Fibroblast of villous mesenchyme (primary cell): ENCODE data around the gene MINDY3. TPM values are rescaled to one million over a fixed set of nuclear protein-coding genes. Genes with fewer than 3 reads are reported as not detected.
"Not testable (repeated sequence)": the region's sequence is repeated elsewhere in the genome, so short reads cannot be mapped to it uniquely, and the experiment has no call there.

Experiments
- DNase-seq: peaks from one replicate; pipeline ENCODE4 v3.0.0-alpha.2; 2010; ENCODE audit warnings: low read depth
- H3K4me3 ChIP-seq: 2 replicates; pipeline ENCODE4 v1.5.1; 2011; ENCODE audit warnings: low read depth, mild to moderate bottlenecking, low read length
- CTCF ChIP-seq: IDR thresholded peaks from 2 replicates; pipeline ENCODE4 v1.5.1; 2012; ENCODE audit warnings: low read depth, mild to moderate bottlenecking, low read length; ENCODE audit not compliant: insufficient read depth
- total RNA-seq: library from RNA; depleted of rRNA; stranded (reverse); fragments of >200 nt; gene quantifications from 2 replicates; pipeline ENCODE4 v1.2.3, GENCODE V29; 2012

MINDY3 gene
- total RNA-seq, 1 donor, result 39.7 TPM

GRCh38 chr10:15764892-15765454 lies 95.3 kb downstream of the MINDY3 start:
- DNase-seq, result no peak
- TF ChIP-seq CTCF, result no peak
- H3K4me3 ChIP-seq, result no peak overlapping the region

GRCh38 chr10:15763006-15763405 lies 97.3 kb downstream of the MINDY3 start:
- DNase-seq, result no peak
- TF ChIP-seq CTCF, result no peak
- no peak overlapping the region for H3K4me3 ChIP-seq

- not testable (repeated sequence) for H3K4me3 ChIP-seq, DNase-seq
Observed at GRCh38 chr10:15762239-15762638, 98.1 kb downstream of the MINDY3 start.

- not testable (repeated sequence) for H3K4me3 ChIP-seq, DNase-seq
Observed at GRCh38 chr10:15761224-15761623, 99.1 kb downstream of the MINDY3 start.

GRCh38 chr10:15760681-15761080 lies 99.6 kb downstream of the MINDY3 start:
- H3K4me3 ChIP-seq, result no peak overlapping the region
- DNase-seq, result no peak
- TF ChIP-seq CTCF, result no peak

- DNase-seq, result no peak
- TF ChIP-seq CTCF, result no peak
- no peak overlapping the region for H3K4me3 ChIP-seq
Observed at GRCh38 chr10:15759265-15759664, 101.0 kb downstream of the MINDY3 start.

- H3K4me3 ChIP-seq, result no peak overlapping the region
- TF ChIP-seq CTCF, result no peak
- DNase-seq, result no peak
Observed at GRCh38 chr10:15758618-15759017, 101.7 kb downstream of the MINDY3 start.

- no peak overlapping the region for H3K4me3 ChIP-seq
- no peak for TF ChIP-seq CTCF
- DNase-seq, result no peak
Observed at GRCh38 chr10:15754937-15755336, 105.4 kb downstream of the MINDY3 start.
